DMS153 (cell line): ENCODE data around the gene ST3GAL5.

Experiments used
- DNase-seq: peaks from one replicate; lab custom pipeline; 2025; lab: John Stamatoyannopoulos, UW

The ST3GAL5 gene

GRCh38 chr2:85806358-85807118 is 82.3 kb downstream of the ST3GAL5 start:
- no peak for DNase-seq

GRCh38 chr2:85804583-85804982 is 84.2 kb downstream of the ST3GAL5 start:
- no peak for DNase-seq

GRCh38 chr2:85803704-85804425 is 84.9 kb downstream of the ST3GAL5 start:
- no peak for DNase-seq

GRCh38 chr2:85802354-85803103 is 86.3 kb downstream of the ST3GAL5 start:
- peak; percentile 43 for DNase-seq

- no peak for DNase-seq
Measured at GRCh38 chr2:85801871-85802270, 86.9 kb downstream of the ST3GAL5 start.

GRCh38 chr2:85800586-85800985 is 88.2 kb downstream of the ST3GAL5 start:
- DNase-seq, result no peak

GRCh38 chr2:85799215-85799956 is 89.4 kb downstream of the ST3GAL5 start:
- DNase-seq, result peak; percentile 18

- DNase-seq, result no peak
Measured at GRCh38 chr2:85797921-85798320, 90.9 kb downstream of the ST3GAL5 start.

GRCh38 chr2:85797263-85797660 is 91.5 kb downstream of the ST3GAL5 start:
- no peak for DNase-seq

GRCh38 chr2:85796341-85797262 is 92.2 kb downstream of the ST3GAL5 start:
- no peak for DNase-seq

- no peak for DNase-seq
Measured at GRCh38 chr2:85796046-85796340, 92.8 kb downstream of the ST3GAL5 start.

- DNase-seq, result no peak
Measured at GRCh38 chr2:85795331-85796045, 93.3 kb downstream of the ST3GAL5 start.

- DNase-seq, result no peak
Measured at GRCh38 chr2:85794491-85795121, 94.2 kb downstream of the ST3GAL5 start.

- no peak for DNase-seq
Measured at GRCh38 chr2:85794038-85794441, 94.8 kb downstream of the ST3GAL5 start.

GRCh38 chr2:85793584-85793983 is 95.2 kb downstream of the ST3GAL5 start:
- no peak for DNase-seq

- no peak for DNase-seq
Measured at GRCh38 chr2:85792783-85793441, 95.9 kb downstream of the ST3GAL5 start.

GRCh38 chr2:85791704-85792565 is 96.9 kb downstream of the ST3GAL5 start:
- DNase-seq, result no peak

GRCh38 chr2:85790499-85791188 is 98.1 kb downstream of the ST3GAL5 start:
- no peak for DNase-seq
